Stimulated activated CD4-positive, alpha-beta T cell treated with anti-CD3 and anti-CD28 coated beads, Interleukin-1b, Interleukin-23, amount 100 ng/mL, for 24 hours (primary cell): ENCODE measurements around the gene DGKQ.
"Not testable (repeated sequence)": the region's sequence is repeated elsewhere in the genome, so short reads cannot be mapped to it uniquely, and the experiment has no call there.

Experiments used
- DNase-seq, 4 experiments: peaks; one replicate each; pipeline ENCODE4 v3.0.0-alpha.2; 2020; ENCODE audit warnings: low read depth in 4 of 4, low spot score in 1 of 4

Gene DGKQ

GRCh38 chr4:951594-952468 is 21.5 kb downstream of the DGKQ start:
- DNase-seq = no peak

GRCh38 chr4:951186-951585 is 22.2 kb downstream of the DGKQ start:
- no peak for DNase-seq

- DNase-seq = no peak
Measured at GRCh38 chr4:950136-951020, 23.0 kb downstream of the DGKQ start.

- DNase-seq = no peak
Measured at GRCh38 chr4:949656-950055, 23.7 kb downstream of the DGKQ start.

- no peak for DNase-seq
Measured at GRCh38 chr4:948936-949300, 24.5 kb downstream of the DGKQ start.

GRCh38 chr4:948101-948935 is 25.1 kb downstream of the DGKQ start:
- DNase-seq = no peak

GRCh38 chr4:947491-947971 is 25.8 kb downstream of the DGKQ start:
- DNase-seq = no peak

GRCh38 chr4:946517-947471 is 26.6 kb downstream of the DGKQ start:
- no peak for DNase-seq

GRCh38 chr4:946103-946450 is 27.3 kb downstream of the DGKQ start:
- DNase-seq = no peak

- DNase-seq = no peak
Measured at GRCh38 chr4:945274-946102, 27.9 kb downstream of the DGKQ start.

- DNase-seq = not testable (repeated sequence)
Measured at GRCh38 chr4:939508-939907, 33.9 kb downstream of the DGKQ start.

- DNase-seq = no peak
Measured at GRCh38 chr4:932713-933070, 40.7 kb downstream of the DGKQ start.

GRCh38 chr4:931960-932712 is 41.2 kb downstream of the DGKQ start, which contains the start of the genes GAK and TMEM175:
Gene GAK, minus strand, starts transcription at chr4:932316. Its CDS starts 129 bp downstream, at chr4:932187.
Gene TMEM175, plus strand, starts transcription at chr4:932460. Its CDS starts 15,280 bp downstream, at chr4:947740.
- peak; percentile 86 to 94 (median 90) for DNase-seq

- no peak for DNase-seq
Measured at GRCh38 chr4:931194-931959, 42.0 kb downstream of the DGKQ start.

- no peak for DNase-seq
Measured at GRCh38 chr4:930827-931193, 42.6 kb downstream of the DGKQ start.

- DNase-seq = no peak
Measured at GRCh38 chr4:930028-930551, 43.3 kb downstream of the DGKQ start.

GRCh38 chr4:929096-929765 is 44.1 kb downstream of the DGKQ start:
- no peak for DNase-seq
